Gastroesophageal sphincter (tissue), 3 donors: ENCODE measurements around the gene CELF2.

ENCODE experiments used
- CTCF ChIP-seq, 4 experiments: fragments of 200-600 bp in 2 of 4; fragments of 450-650 bp in 2 of 4; sonication (generic) in 1 of 4; IDR thresholded peaks; one replicate each; pipeline ENCODE4 v1.5.1; 2017 to 2019; ENCODE audit warnings: antibody characterized with exemption in 4 of 4, mild to moderate bottlenecking in 2 of 4, moderate library complexity in 2 of 4
- POLR2A ChIP-seq, 2 donors: fragments of 450-650 bp; IDR thresholded peaks; one replicate each; pipeline ENCODE4 v1.6.1; 2017; ENCODE audit warnings: antibody characterized with exemption in 2 of 2, mild to moderate bottlenecking in 2 of 2, moderate library complexity in 1 of 2
- POLR2AphosphoS5 ChIP-seq: sonication (generic); formaldehyde crosslinking; IDR thresholded peaks from one replicate; pipeline ENCODE4 v1.6.1; 2017; ENCODE audit warnings: antibody characterized with exemption

DNA sequence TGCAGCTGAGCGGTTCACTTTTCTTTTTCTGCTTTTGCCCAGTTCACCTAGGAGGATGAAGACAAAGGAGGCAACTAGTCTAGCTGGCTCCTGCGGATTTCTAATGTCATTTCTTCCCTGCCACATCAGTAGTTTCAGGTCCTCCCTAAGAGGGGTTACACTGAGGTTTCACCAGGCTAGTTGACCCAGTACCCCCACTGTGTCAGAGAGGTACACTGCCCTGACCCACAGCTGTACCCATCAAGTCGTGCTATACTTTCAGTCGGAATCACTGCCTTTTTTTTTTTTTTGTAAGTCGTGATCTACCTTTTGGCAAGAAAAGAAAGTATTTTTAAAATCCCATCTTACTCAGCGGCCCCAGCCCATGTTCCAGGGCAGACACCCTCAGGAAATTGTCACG lies 243.5 kb downstream of the CELF2 start:
- TF ChIP-seq CTCF (IDR thresholded peaks at IDR 0.05) (no peak), POLR2AphosphoS5 (no peak), POLR2A (IDR thresholded peaks at IDR 0.05) (no peak)
